ENCODE data around the gene AFP. TPM values are rescaled to one million over a fixed set of nuclear protein-coding genes. Genes with fewer than 3 reads are reported as not detected.

AFP gene
- total and polyA plus RNA-seq, 10 of the 15 experiments (the other 5 are each of a cell fraction or from before 2014, with no cell fraction given): 0.72 TPM; not detected in 9

GRCh38 chr4:73432169-73433000, 3.6 kb upstream of the AFP start:
- no peak overlapping the region for H3K27ac ChIP-seq (ENCODE audit: control insufficient read depth, insufficient read depth)
- TF ChIP-seq ASH2L (IDR thresholded peaks at IDR 0.05; ENCODE audit: borderline replicate concordance, low read depth) (no peak), YY1 (IDR thresholded peaks at IDR 0.05; ENCODE audit: low read depth, low read length) (no peak), CBFB (IDR thresholded peaks at IDR 0.05; ENCODE audit: low read depth) (no peak), ZNF622 (IDR thresholded peaks at IDR 0.05) (no peak), CREB1 (IDR thresholded peaks at IDR 0.05; ENCODE audit: low read depth) (no peak), ZNF207 (IDR thresholded peaks at IDR 0.05; ENCODE audit: borderline replicate concordance) (no peak), RELA (IDR thresholded peaks at IDR 0.05; ENCODE audit: borderline replicate concordance, partially characterized antibody) (no peak)
- under 1% methylated on average over 5 of the region's 5 CpGs for WGBS (ENCODE audit: insufficient coverage, insufficient replicate concordance, low lambda C conversion rate, missing lambda C conversion rate)
- no peaks in the 10 kb centered on the region for H3K79me2 ChIP-seq (ENCODE audit: control insufficient read depth, insufficient read depth, low read length)
- in situ Hi-C loops (cut with MboI): no loop called here
- no peak overlapping the region for H3K4me2 ChIP-seq (ENCODE audit: control insufficient read depth, insufficient read depth)
- ATAC-seq: no peak
- no peak for FAIRE-seq
- no peaks in the 10 kb centered on the region for H4K20me1 ChIP-seq (ENCODE audit: control insufficient read depth, insufficient read depth)
- ChIA-PET POLR2A (no interaction called here), RAD21 (ENCODE audit: unreplicated experiment) (interaction anchor here (1.5 kb wide), 1 partner anchor 91 kb away, joined by 4 read pairs; no protein-coding TSS in a partner anchor), CTCF (interaction anchor here (1.0 to 1.6 kb wide), 3 partner anchors 91 to 116 kb away, joined by 3 to 5 read pairs (median 3); no protein-coding TSS in a partner anchor), SMC1A (ENCODE audit: uncharacterized antibody, unreplicated experiment) (interaction anchor here (0.9 to 2.1 kb wide), 3 partner anchors 9 to 19 kb away, joined by 3 to 9 read pairs (median 4); no protein-coding TSS in a partner anchor)
- H3K36me3 ChIP-seq (ENCODE audit: control insufficient read depth in 2 of 2, insufficient read depth in 2 of 2, low read length in 1 of 2): no peaks in the 10 kb centered on the region
- no peaks in the 10 kb centered on the region for H3K4me1 ChIP-seq (ENCODE audit: control insufficient read depth, insufficient read depth, low read length)
- intact Hi-C loops (cut with micrococcal nuclease; ENCODE audit: unreplicated experiment): no loop called here
- H3K4me3 ChIP-seq: no peak overlapping the region
- no peak overlapping the region for H2AFZ ChIP-seq (ENCODE audit: control insufficient read depth, low read depth, low read length)
- BruUV-seq (replicated peaks): no TSS peak
- DNase-seq (ENCODE audit: low read depth, low spot score): no peak
- no peaks in the 10 kb centered on the region for H3K9me3 ChIP-seq (replicated peaks; ENCODE audit: control insufficient read depth, insufficient read depth, low read length)
- H3K27me3 ChIP-seq (replicated peaks in 1 of 2; ENCODE audit: control insufficient read depth in 2 of 2, insufficient read depth in 2 of 2, low read length in 1 of 2): no peaks in the 10 kb centered on the region
- H3K9ac ChIP-seq (ENCODE audit: control insufficient read depth, insufficient read depth, low read length): no peak overlapping the region

GRCh38 chr4:73433140-73433539, 2.9 kb upstream of the AFP start:
- H3K9ac ChIP-seq (ENCODE audit: control insufficient read depth, insufficient read depth, low read length): no peak overlapping the region
- in situ Hi-C loops (cut with MboI) (no loop called here), intact Hi-C loops (cut with micrococcal nuclease; ENCODE audit: unreplicated experiment) (no loop called here)
- ChIA-PET POLR2A (no interaction called here), CTCF (interaction anchor here (1.0 kb wide), 1 partner anchor 92 kb away, joined by 3 read pairs; no protein-coding TSS in a partner anchor), SMC1A (ENCODE audit: uncharacterized antibody, unreplicated experiment) (interaction anchor here (2.1 kb wide), 1 partner anchor 13 kb away, joined by 9 read pairs; no protein-coding TSS in a partner anchor), RAD21 (ENCODE audit: unreplicated experiment) (no interaction called here)
- TF ChIP-seq HDAC2 (IDR thresholded peaks at IDR 0.05) (no peak), ZSCAN29 (IDR thresholded peaks at IDR 0.05) (no peak), DPF2 (IDR thresholded peaks at IDR 0.05) (no peak)
- ATAC-seq: no peak
- H3K79me2 ChIP-seq (ENCODE audit: control insufficient read depth, insufficient read depth, low read length): no peaks in the 10 kb centered on the region
- no peak overlapping the region for H3K4me3 ChIP-seq
- no peaks in the 10 kb centered on the region for H4K20me1 ChIP-seq (ENCODE audit: control insufficient read depth, insufficient read depth)
- H3K27ac ChIP-seq (ENCODE audit: control insufficient read depth, insufficient read depth): no peak overlapping the region
- 42% methylated on average over 2 of the region's 2 CpGs for WGBS (ENCODE audit: insufficient coverage, insufficient replicate concordance, low lambda C conversion rate, missing lambda C conversion rate)
- no peak overlapping the region for H3K4me2 ChIP-seq (ENCODE audit: control insufficient read depth, insufficient read depth)
- DNase-seq (ENCODE audit: low read depth, low spot score): no peak
- H3K36me3 ChIP-seq (ENCODE audit: control insufficient read depth in 2 of 2, insufficient read depth in 2 of 2, low read length in 1 of 2): no peaks in the 10 kb centered on the region
- no peaks in the 10 kb centered on the region for H3K9me3 ChIP-seq (replicated peaks; ENCODE audit: control insufficient read depth, insufficient read depth, low read length)
- no peak overlapping the region for H2AFZ ChIP-seq (ENCODE audit: control insufficient read depth, low read depth, low read length)
- H3K4me1 ChIP-seq (ENCODE audit: control insufficient read depth, insufficient read depth, low read length): no peaks in the 10 kb centered on the region
- no peak for FAIRE-seq
- no TSS peak for BruUV-seq (replicated peaks)
- no peaks in the 10 kb centered on the region for H3K27me3 ChIP-seq (replicated peaks in 1 of 2; ENCODE audit: control insufficient read depth in 2 of 2, insufficient read depth in 2 of 2, low read length in 1 of 2)
